Measurements from ENCODE around the gene HIPK1. TPM values are rescaled to one million over a fixed set of nuclear protein-coding genes. Genes with fewer than 3 reads are reported as not detected.

Gene HIPK1
- total RNA-seq, 6 experiments from 2014 or later = 34.6 to 49.1 (median 38.7) TPM

- no peak for DNase-seq
- Mint-ChIP-seq H3K4me1 (ENCODE audit: low read depth) (peaks cover 23% of the 10 kb centered on the region), H3K27me3 (ENCODE audit: insufficient read depth) (peaks cover 12% of the 10 kb centered on the region; the same call in 1 of the 2 replicates), H3K36me3 (ENCODE audit: low read depth) (no peaks in the 10 kb centered on the region), H3K4me3 (peak overlapping the region; percentile 34; the same call in 1 of the 2 replicates), H3K27ac (peak overlapping the region; percentile 18; the same call in 1 of the 2 replicates), H3K9me3 (no peaks in the 10 kb centered on the region)
- TF ChIP-seq, protein P1, sequence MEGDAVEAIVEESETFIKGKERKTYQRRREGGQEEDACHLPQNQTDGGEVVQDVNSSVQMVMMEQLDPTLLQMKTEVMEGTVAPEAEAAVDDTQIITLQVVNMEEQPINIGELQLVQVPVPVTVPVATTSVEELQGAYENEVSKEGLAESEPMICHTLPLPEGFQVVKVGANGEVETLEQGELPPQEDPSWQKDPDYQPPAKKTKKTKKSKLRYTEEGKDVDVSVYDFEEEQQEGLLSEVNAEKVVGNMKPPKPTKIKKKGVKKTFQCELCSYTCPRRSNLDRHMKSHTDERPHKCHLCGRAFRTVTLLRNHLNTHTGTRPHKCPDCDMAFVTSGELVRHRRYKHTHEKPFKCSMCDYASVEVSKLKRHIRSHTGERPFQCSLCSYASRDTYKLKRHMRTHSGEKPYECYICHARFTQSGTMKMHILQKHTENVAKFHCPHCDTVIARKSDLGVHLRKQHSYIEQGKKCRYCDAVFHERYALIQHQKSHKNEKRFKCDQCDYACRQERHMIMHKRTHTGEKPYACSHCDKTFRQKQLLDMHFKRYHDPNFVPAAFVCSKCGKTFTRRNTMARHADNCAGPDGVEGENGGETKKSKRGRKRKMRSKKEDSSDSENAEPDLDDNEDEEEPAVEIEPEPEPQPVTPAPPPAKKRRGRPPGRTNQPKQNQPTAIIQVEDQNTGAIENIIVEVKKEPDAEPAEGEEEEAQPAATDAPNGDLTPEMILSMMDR (IDR thresholded peaks at IDR 0.05) = no peak
Observed at GRCh38 chr1:114025609-114026401, 96.7 kb downstream of the HIPK1 start.

- Mint-ChIP-seq H3K9me3 (no peaks in the 10 kb centered on the region), H3K4me1 (ENCODE audit: low read depth) (peaks cover 23% of the 10 kb centered on the region), H3K27ac (peak overlapping the region; percentile 36), H3K27me3 (ENCODE audit: insufficient read depth) (peaks cover 8% of the 10 kb centered on the region; the same call in 1 of the 2 replicates), H3K36me3 (ENCODE audit: low read depth) (no peaks in the 10 kb centered on the region), H3K4me3 (no peak overlapping the region)
- peak; percentile 45 for DNase-seq
- TF ChIP-seq, protein P1 (IDR thresholded peaks at IDR 0.05) = no peak
Observed at GRCh38 chr1:114026797-114027196, 97.7 kb downstream of the HIPK1 start.

Other genes with a start within 250 kb of the HIPK1 start
- gene PHTF1, start 169.8 kb upstream of the HIPK1 start, total RNA-seq (2021; fragmentation: NEBNext Ultra II Directional; extraction: Animal tissue kit (Norgen Biotek cat#: 25700)) = 10 to 100 TPM; 23.3 to 27.9 (median 24.8) TPM
- gene RSBN1, start 116.8 kb upstream of the HIPK1 start, total RNA-seq (2021; fragmentation: NEBNext Ultra II Directional; extraction: Animal tissue kit (Norgen Biotek cat#: 25700)) = 10 to 100 TPM in 3 of 6 experiments, 1 to 10 TPM in 3; 9.0 to 11.5 (median 10.0) TPM
- gene PTPN22, start 57.6 kb upstream of the HIPK1 start, total RNA-seq (2021; fragmentation: NEBNext Ultra II Directional; extraction: Animal tissue kit (Norgen Biotek cat#: 25700)) = 1 to 10 TPM in 4 of 6 experiments, under 1 TPM in 2; 0.71 to 1.3 (median 1.0) TPM
- under 1 TPM in 2 of 6 experiments, not detected in 4; 0.41 to 0.59 TPM for gene BCL2L15, start 41.7 kb upstream of the HIPK1 start, total RNA-seq (2021; fragmentation: NEBNext Ultra II Directional; extraction: Animal tissue kit (Norgen Biotek cat#: 25700))
- gene AP4B1, start 24.5 kb upstream of the HIPK1 start, total RNA-seq (2021; fragmentation: NEBNext Ultra II Directional; extraction: Animal tissue kit (Norgen Biotek cat#: 25700)) = 10 to 100 TPM; 12.6 to 14.0 (median 13.3) TPM
- gene DCLRE1B, start 24.0 kb upstream of the HIPK1 start, total RNA-seq (2021; fragmentation: NEBNext Ultra II Directional; extraction: Animal tissue kit (Norgen Biotek cat#: 25700)) = 1 to 10 TPM; 5.7 to 9.9 (median 8.8) TPM
- gene OLFML3, start 50.1 kb downstream of the HIPK1 start, total RNA-seq (2021; fragmentation: NEBNext Ultra II Directional; extraction: Animal tissue kit (Norgen Biotek cat#: 25700)) = 100 to 1,000 TPM in 4 of 6 experiments, 10 to 100 TPM in 2; 66.4 to 130 (median 123) TPM
- gene SYT6, start 224.5 kb downstream of the HIPK1 start, total RNA-seq (2021; fragmentation: NEBNext Ultra II Directional; extraction: Animal tissue kit (Norgen Biotek cat#: 25700)) = not detected